ENCODE measurements around the gene PMEL. TPM values are rescaled to one million over a fixed set of nuclear protein-coding genes. Genes with fewer than 3 reads are reported as not detected.

Gene PMEL
- total and polyA plus RNA-seq, 9 of the 15 experiments (the other 6 are each of a cell fraction or from before 2014, with no cell fraction given): 0.36 to 2.0 (median 0.98) TPM

DNA sequence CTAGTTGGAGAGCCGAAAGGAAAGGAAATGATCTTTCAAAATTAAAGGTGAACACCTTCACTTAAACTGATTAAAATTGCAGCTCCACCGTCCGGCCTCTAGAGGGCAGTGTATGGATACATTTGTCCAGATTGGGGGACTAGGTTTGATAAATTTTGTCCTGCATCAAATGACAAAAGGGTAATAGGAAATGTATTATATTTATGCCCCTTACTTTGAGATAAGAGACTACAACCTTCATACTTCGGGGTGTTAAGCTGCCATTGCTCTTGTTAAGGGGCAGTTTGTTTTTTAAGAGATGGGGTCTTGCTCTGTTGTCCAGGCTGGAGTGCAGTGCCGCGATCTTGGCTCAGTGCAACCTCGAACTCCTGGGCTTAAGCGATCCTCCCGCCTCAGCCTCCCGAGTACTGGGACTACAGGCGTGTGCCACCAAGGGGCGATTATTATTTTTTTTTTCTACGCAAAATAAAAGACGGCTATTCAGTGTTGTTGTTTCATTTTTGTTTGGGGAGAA, 30.4 kb upstream of the PMEL start (continued):
- no peak for TF ChIP-seq ZNF445 (CRISPR knock-in tag; IDR thresholded peaks at IDR 0.05; ENCODE audit: low read depth)

DNA sequence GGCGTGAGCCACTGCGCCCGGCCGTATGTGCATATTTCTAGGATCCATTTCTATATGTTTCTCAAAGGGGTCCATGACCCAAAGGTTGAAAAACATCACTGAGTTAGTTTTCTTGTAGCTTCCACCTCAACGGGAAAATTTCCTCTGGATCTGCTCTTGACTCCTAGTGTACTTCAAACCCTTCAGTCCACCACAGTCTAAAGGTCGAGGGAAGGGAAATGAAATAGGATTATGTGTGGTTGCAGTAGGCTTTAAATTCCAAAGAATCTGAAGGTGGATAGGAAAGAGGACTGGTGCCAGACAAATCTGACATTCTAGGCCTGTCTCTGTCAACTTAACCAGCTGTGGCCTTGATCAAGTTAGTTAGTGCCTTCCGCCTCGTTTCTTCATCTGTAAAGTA, 29.5 kb upstream of the PMEL start:
- intact Hi-C loops (cut with micrococcal nuclease): no loop called here
- no peak overlapping the region for H3K4me2 ChIP-seq (ENCODE audit: insufficient read depth, low read length)
- peaks cover 46% of the 10 kb centered on the region for H3K36me3 ChIP-seq (ENCODE audit: control insufficient read depth, insufficient read depth, low read length)
- H3K27ac ChIP-seq (ENCODE audit: extremely low read depth, low read depth, low read length): no peak overlapping the region
- peaks cover 19% of the 10 kb centered on the region for H3K79me2 ChIP-seq (ENCODE audit: control insufficient read depth, insufficient read depth, low read length)
- DNase-seq (ENCODE audit: extremely low read depth in 1 of 4, low spot score in 3 of 4) (no peak), FAIRE-seq (no peak), ATAC-seq (no peak)
- no TSS peak for BruUV-seq (replicated peaks)
- H3K9me3 ChIP-seq (replicated peaks; ENCODE audit: control insufficient read depth, insufficient read depth, low read depth, low read length): no peaks in the 10 kb centered on the region
- no peak overlapping the region for H2AFZ ChIP-seq (ENCODE audit: low read depth, low read length)
- ChIA-PET CTCF (ENCODE audit: low intra/inter-chr PET ratio) (interaction anchor here (1.2 to 3.7 kb wide), 4 partner anchors 34 to 257 kb away, joined by 4 to 35 read pairs (median 12); partner anchors contain the start of gene RPS26), POLR2A (interaction anchor here (1.2 to 5.1 kb wide), 8 partner anchors 10 to 109 kb away, joined by 3 to 31 read pairs (median 6); partner anchors contain the start of genes IKZF4, PA2G4 and RAB5B)
- 76% methylated on average over 8 of the region's 8 CpGs for WGBS (ENCODE audit: insufficient coverage, low coverage, missing lambda C conversion rate)
- H3K4me1 ChIP-seq (replicated peaks in 1 of 2; ENCODE audit: control insufficient read depth in 2 of 2, insufficient read depth in 2 of 2, low read length in 2 of 2): peaks cover 3 to 14% of the 10 kb centered on the region in 2 experiments; a peak in 4 of 5 replicates
- no peak overlapping the region for H3K9ac ChIP-seq (ENCODE audit: insufficient read depth in 1 of 2, low read depth in 2 of 2, low read length in 2 of 2)
- H4K20me1 ChIP-seq (replicated peaks; ENCODE audit: control insufficient read depth, insufficient read depth, low read length): no peaks in the 10 kb centered on the region
- no peaks in the 10 kb centered on the region for H3K9me1 ChIP-seq (ENCODE audit: control insufficient read depth, insufficient read depth, low read length)
- no peaks in the 10 kb centered on the region for H3K27me3 ChIP-seq (ENCODE audit: control insufficient read depth in 2 of 2, insufficient read depth in 2 of 2, low read length in 2 of 2)
- in situ Hi-C loops (cut with MboI): loop anchor here (5.0 kb wide), 1 partner anchor 37 kb away; no protein-coding TSS in a partner anchor
- TF ChIP-seq ZNF766 (CRISPR knock-in tag; conservative IDR thresholded peaks at IDR 0.05): no peak
- TF ChIP-seq MCM5 (IDR thresholded peaks at IDR 0.05; ENCODE audit: low read depth): no peak
- no peak for TF ChIP-seq HDAC2 (IDR thresholded peaks at IDR 0.05)
- TF ChIP-seq SLC30A9 (CRISPR knock-in tag; IDR thresholded peaks at IDR 0.05): no peak
- no peak for TF ChIP-seq ZNF217 (CRISPR knock-in tag; IDR thresholded peaks at IDR 0.05)
- TF ChIP-seq, protein P1, sequence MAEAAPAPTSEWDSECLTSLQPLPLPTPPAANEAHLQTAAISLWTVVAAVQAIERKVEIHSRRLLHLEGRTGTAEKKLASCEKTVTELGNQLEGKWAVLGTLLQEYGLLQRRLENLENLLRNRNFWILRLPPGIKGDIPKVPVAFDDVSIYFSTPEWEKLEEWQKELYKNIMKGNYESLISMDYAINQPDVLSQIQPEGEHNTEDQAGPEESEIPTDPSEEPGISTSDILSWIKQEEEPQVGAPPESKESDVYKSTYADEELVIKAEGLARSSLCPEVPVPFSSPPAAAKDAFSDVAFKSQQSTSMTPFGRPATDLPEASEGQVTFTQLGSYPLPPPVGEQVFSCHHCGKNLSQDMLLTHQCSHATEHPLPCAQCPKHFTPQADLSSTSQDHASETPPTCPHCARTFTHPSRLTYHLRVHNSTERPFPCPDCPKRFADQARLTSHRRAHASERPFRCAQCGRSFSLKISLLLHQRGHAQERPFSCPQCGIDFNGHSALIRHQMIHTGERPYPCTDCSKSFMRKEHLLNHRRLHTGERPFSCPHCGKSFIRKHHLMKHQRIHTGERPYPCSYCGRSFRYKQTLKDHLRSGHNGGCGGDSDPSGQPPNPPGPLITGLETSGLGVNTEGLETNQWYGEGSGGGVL (CRISPR knock-in tag; IDR thresholded peaks at IDR 0.05): no peak
- no peak for TF ChIP-seq IRF2 (CRISPR knock-in tag; IDR thresholded peaks at IDR 0.05)
- no peak for TF ChIP-seq U2AF2 (optimal IDR thresholded peaks at IDR 0.05; ENCODE audit: low read depth, low read length)
- no peak for TF ChIP-seq SAP30 (IDR thresholded peaks at IDR 0.05; ENCODE audit: borderline replicate concordance, insufficient read depth, low read depth, low read length, poor library complexity, severe bottlenecking)
- no peak for TF ChIP-seq MCM2 (IDR thresholded peaks at IDR 0.05; ENCODE audit: low read depth)
- TF ChIP-seq POLR2H (tag; IDR thresholded peaks at IDR 0.05; ENCODE audit: low read depth): no peak
- no peak for TF ChIP-seq RBM17 (IDR thresholded peaks at IDR 0.05; ENCODE audit: borderline replicate concordance, low read depth, low read length)
- no peak for TF ChIP-seq HMG20B (CRISPR knock-in tag; IDR thresholded peaks at IDR 0.05)
- TF ChIP-seq ZNF76 (CRISPR knock-in tag; IDR thresholded peaks at IDR 0.05; ENCODE audit: borderline replicate concordance): no peak
- no peak overlapping the region for H3K4me3 ChIP-seq
